Stomach (tissue), 4 donors: Measurements from ENCODE around the gene CLTC.

Source experiments
- CTCF ChIP-seq, 7 experiments: fragments of 450-650 bp in 4 of 7; fragments of 200-600 bp in 3 of 7; sonication (generic) in 3 of 7; IDR thresholded peaks; one replicate each; pipeline ENCODE4 v1.5.1; 2016 to 2019; ENCODE audit warnings: antibody characterized with exemption in 7 of 7, control low read depth in 2 of 7, mild to moderate bottlenecking in 1 of 7
- EP300 ChIP-seq: sonication (generic); formaldehyde crosslinking; IDR thresholded peaks from one replicate; pipeline ENCODE4 v1.6.1; 2017; ENCODE audit warnings: antibody characterized with exemption
- POLR2A ChIP-seq, 4 donors: fragments of 450-650 bp; IDR thresholded peaks; one replicate each; pipeline ENCODE4 v1.6.1; 2016; ENCODE audit warnings: antibody characterized with exemption in 4 of 4, control low read depth in 2 of 4, mild to moderate bottlenecking in 1 of 4, moderate library complexity in 1 of 4

- no peak for TF ChIP-seq EP300
- no peak for TF ChIP-seq CTCF (IDR thresholded peaks at IDR 0.05)
- TF ChIP-seq POLR2A (IDR thresholded peaks at IDR 0.05) = no peak
Measured at GRCh38 chr17:59723607-59724006, 103.9 kb downstream of the CLTC start.
